ENCODE data around the gene SAMD1.
"Not testable (repeated sequence)": the region's sequence is repeated elsewhere in the genome, so short reads cannot be mapped to it uniquely, and the experiment has no call there.

DNA sequence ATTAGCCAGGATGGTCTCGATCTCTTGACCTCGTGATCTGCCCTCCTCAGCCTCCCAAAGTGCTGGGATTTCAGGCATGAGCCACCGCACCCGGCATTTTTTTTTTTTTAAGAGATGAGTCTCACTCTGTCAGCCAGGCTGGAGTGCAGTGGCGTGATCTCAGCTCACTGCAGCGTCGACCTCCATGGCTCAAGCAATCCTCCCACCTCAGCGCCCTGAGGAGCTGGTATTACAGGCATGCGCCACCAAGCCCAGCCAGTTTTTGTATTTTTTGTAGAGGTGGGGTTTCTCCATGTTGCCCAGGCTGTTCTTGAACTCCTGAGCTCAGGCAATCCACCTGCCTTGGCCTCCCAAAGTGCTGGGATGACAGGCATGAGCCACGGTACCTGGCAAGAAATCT is 42.7 kb downstream of the SAMD1 start:
- TF ChIP-seq, protein P1, sequence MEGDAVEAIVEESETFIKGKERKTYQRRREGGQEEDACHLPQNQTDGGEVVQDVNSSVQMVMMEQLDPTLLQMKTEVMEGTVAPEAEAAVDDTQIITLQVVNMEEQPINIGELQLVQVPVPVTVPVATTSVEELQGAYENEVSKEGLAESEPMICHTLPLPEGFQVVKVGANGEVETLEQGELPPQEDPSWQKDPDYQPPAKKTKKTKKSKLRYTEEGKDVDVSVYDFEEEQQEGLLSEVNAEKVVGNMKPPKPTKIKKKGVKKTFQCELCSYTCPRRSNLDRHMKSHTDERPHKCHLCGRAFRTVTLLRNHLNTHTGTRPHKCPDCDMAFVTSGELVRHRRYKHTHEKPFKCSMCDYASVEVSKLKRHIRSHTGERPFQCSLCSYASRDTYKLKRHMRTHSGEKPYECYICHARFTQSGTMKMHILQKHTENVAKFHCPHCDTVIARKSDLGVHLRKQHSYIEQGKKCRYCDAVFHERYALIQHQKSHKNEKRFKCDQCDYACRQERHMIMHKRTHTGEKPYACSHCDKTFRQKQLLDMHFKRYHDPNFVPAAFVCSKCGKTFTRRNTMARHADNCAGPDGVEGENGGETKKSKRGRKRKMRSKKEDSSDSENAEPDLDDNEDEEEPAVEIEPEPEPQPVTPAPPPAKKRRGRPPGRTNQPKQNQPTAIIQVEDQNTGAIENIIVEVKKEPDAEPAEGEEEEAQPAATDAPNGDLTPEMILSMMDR (IDR thresholded peaks at IDR 0.05; ENCODE audit: low read depth, low read length), result not testable (repeated sequence)
- not testable (repeated sequence) for TF ChIP-seq EZH2phosphoT487 (IDR thresholded peaks at IDR 0.05; ENCODE audit: low read depth)
